OCI-LY7 (cell line): Measurements from ENCODE around the gene GET4. TPM values are rescaled to one million over a fixed set of nuclear protein-coding genes. Genes with fewer than 3 reads are reported as not detected.

Experiments used
- BruUV-seq: library from RNA; stranded (reverse); fragments of 400-500 nt; replicated peaks from 2 replicates; lab custom pipeline; 2021; lab: Mats Ljungman, UMichigan
- CTCF ChIA-PET: fragments of 300-600 bp; sonication (Branson Sonifier 250); formaldehyde crosslinking; loops from one replicate; lab custom pipeline; 2022; ENCODE audit warnings: antibody characterized with exemption; ENCODE audit not compliant: unreplicated experiment; lab: Charles Lee
- POLR2A ChIA-PET: fragments of 300-600 bp; sonication (Branson Sonifier 250); formaldehyde crosslinking; loops from one replicate; lab custom pipeline; 2022; ENCODE audit warnings: antibody characterized with exemption; lab: Charles Lee
- DNase-seq: peaks from one replicate; pipeline ENCODE4 v3.0.0-alpha.2; 2015; ENCODE audit warnings: low spot score
- H2AFZ ChIP-seq: fragments of 200-600 bp; sonication (generic), shearing (Covaris generic); 2 replicates; pipeline ENCODE4 v1.6.1; 2014; ENCODE audit warnings: mild to moderate bottlenecking, antibody characterized with exemption, low read length, moderate library complexity
- H3K27ac ChIP-seq: fragments of 200-600 bp; sonication (generic); 2 replicates; pipeline ENCODE4 v1.5.1; 2014; ENCODE audit warnings: mixed run types, low read depth, mild to moderate bottlenecking, moderate library complexity, low read length, inconsistent platforms; ENCODE audit not compliant: poor library complexity, severe bottlenecking
- H3K36me3 ChIP-seq: fragments of 200-600 bp; sonication (generic); 2 replicates; pipeline ENCODE4 v1.6.1; 2014; ENCODE audit warnings: mild to moderate bottlenecking, antibody characterized with exemption, low read length, moderate library complexity, mixed read lengths; ENCODE audit not compliant: insufficient read depth
- H3K4me1 ChIP-seq: fragments of 200-600 bp; sonication (generic); 2 replicates; pipeline ENCODE4 v1.5.1; 2014; ENCODE audit warnings: mild to moderate bottlenecking, low read length; ENCODE audit not compliant: insufficient read depth, poor library complexity, severe bottlenecking
- H3K4me2 ChIP-seq: fragments of 200-600 bp; sonication (generic); 2 replicates; pipeline ENCODE4 v1.6.1; 2014; ENCODE audit warnings: mild to moderate bottlenecking, low read length
- H3K4me3 ChIP-seq: fragments of 200-600 bp; sonication (generic); 2 replicates; pipeline ENCODE4 v1.5.1; 2014; ENCODE audit warnings: mild to moderate bottlenecking, low read depth, low read length; ENCODE audit not compliant: poor library complexity, severe bottlenecking
- H3K79me2 ChIP-seq: fragments of 200-600 bp; sonication (generic); 2 replicates; pipeline ENCODE4 v1.6.1; 2016; ENCODE audit warnings: low read depth, mild to moderate bottlenecking, low read length, moderate library complexity, mixed read lengths; ENCODE audit not compliant: insufficient read depth
- H3K9me2 ChIP-seq: fragments of 200-600 bp; sonication (generic); 2 replicates; pipeline ENCODE4 v1.6.1; 2016; ENCODE audit warnings: mild to moderate bottlenecking, low read length, mixed read lengths; ENCODE audit not compliant: insufficient read depth
- H3K9me3 ChIP-seq: fragments of 200-600 bp; sonication (generic); 2 replicates; pipeline ENCODE4 v1.6.1; 2014; ENCODE audit warnings: mild to moderate bottlenecking, mixed run types, low read length, mixed read lengths
- H4K20me1 ChIP-seq: fragments of 200-600 bp; sonication (generic); 2 replicates; pipeline ENCODE4 v1.6.1; 2014; ENCODE audit warnings: mild to moderate bottlenecking, antibody characterized with exemption, low read length, moderate library complexity, mixed read lengths; ENCODE audit not compliant: insufficient read depth
- CTCF ChIP-seq: fragments of 200-600 bp; sonication (generic); conservative IDR thresholded peaks from 2 replicates; pipeline ENCODE4 v1.5.1; 2014; ENCODE audit warnings: mild to moderate bottlenecking, antibody characterized with exemption, low read length, moderate library complexity, mixed read lengths
- EZH2phosphoT487 ChIP-seq: fragments of 200-600 bp; sonication (generic); IDR thresholded peaks from 2 replicates; pipeline ENCODE4 v1.6.1; 2018; ENCODE audit warnings: low read depth, borderline replicate concordance, mild to moderate bottlenecking, mixed run types, antibody characterized with exemption, low read length, moderate library complexity, mixed read lengths
- intact Hi-C: fragments of 100-400 bp; cut with micrococcal nuclease; formaldehyde crosslinking; loops from one replicate; pipeline ENCODE4 v1.10.0; 2022; ENCODE audit not compliant: unreplicated experiment
- total RNA-seq, 2 experiments: library from RNA; depleted of rRNA in 1 of 2; stranded (reverse); fragments of >200 nt in 1 of 2; shearing (Covaris generic) in 1 of 2; gene quantifications; 2 replicates each; pipeline ENCODE4 v1.2.3, GENCODE V29; 2014 to 2022

GET4 gene
- total RNA-seq, 2 experiments from 2014 or later = 46.3 to 54.5 TPM

GRCh38 chr7:842431-843031 is 33.8 kb upstream of the GET4 start:
- no peaks in the 10 kb centered on the region for H4K20me1 ChIP-seq
- H3K9me2 ChIP-seq = no peaks in the 10 kb centered on the region
- ChIA-PET POLR2A (no interaction called here), CTCF (no interaction called here)
- H3K27ac ChIP-seq = no peak overlapping the region
- H3K4me1 ChIP-seq = no peaks in the 10 kb centered on the region
- H3K36me3 ChIP-seq = peaks cover 58% of the 10 kb centered on the region
- no peaks in the 10 kb centered on the region for H3K79me2 ChIP-seq
- H2AFZ ChIP-seq = no peak overlapping the region
- TSS peak; percentile 47 for BruUV-seq
- no peak for DNase-seq
- no peak for TF ChIP-seq CTCF
- TF ChIP-seq EZH2phosphoT487 = no peak
- H3K4me2 ChIP-seq = no peak overlapping the region
- intact Hi-C loops = no loop called here
- no peak overlapping the region for H3K4me3 ChIP-seq
- H3K9me3 ChIP-seq = no peaks in the 10 kb centered on the region

GRCh38 chr7:843230-843629 is 33.1 kb upstream of the GET4 start:
- DNase-seq = no peak
- H3K9me3 ChIP-seq = no peaks in the 10 kb centered on the region
- no TSS peak for BruUV-seq
- CTCF ChIA-PET = no interaction called here
- no peak overlapping the region for H3K27ac ChIP-seq
- H3K36me3 ChIP-seq = peaks cover 58% of the 10 kb centered on the region
- TF ChIP-seq CTCF (no peak), EZH2phosphoT487 (no peak)
- H2AFZ ChIP-seq = no peak overlapping the region
- POLR2A ChIA-PET = no interaction called here
- H3K4me2 ChIP-seq = no peak overlapping the region
- no peak overlapping the region for H3K4me3 ChIP-seq
- intact Hi-C loops = no loop called here
- H3K9me2 ChIP-seq = no peaks in the 10 kb centered on the region
- H3K79me2 ChIP-seq = no peaks in the 10 kb centered on the region
- no peaks in the 10 kb centered on the region for H4K20me1 ChIP-seq
- H3K4me1 ChIP-seq = no peaks in the 10 kb centered on the region

- ChIA-PET POLR2A (no interaction called here), CTCF (no interaction called here)
- no peak overlapping the region for H3K27ac ChIP-seq
- TF ChIP-seq EZH2phosphoT487 = no peak
- no peak for TF ChIP-seq CTCF
- H4K20me1 ChIP-seq = no peaks in the 10 kb centered on the region
- H3K4me3 ChIP-seq = no peak overlapping the region
- no peak overlapping the region for H2AFZ ChIP-seq
- BruUV-seq = no TSS peak
- intact Hi-C loops = no loop called here
- no peaks in the 10 kb centered on the region for H3K4me1 ChIP-seq
- no peaks in the 10 kb centered on the region for H3K79me2 ChIP-seq
- H3K36me3 ChIP-seq = peaks cover 55% of the 10 kb centered on the region
- no peak for DNase-seq
- H3K9me2 ChIP-seq = no peaks in the 10 kb centered on the region
- no peaks in the 10 kb centered on the region for H3K9me3 ChIP-seq
- H3K4me2 ChIP-seq = no peak overlapping the region
Measured at GRCh38 chr7:844043-844442, 32.3 kb upstream of the GET4 start.
